OCI-LY3 (cell line): Measurements from ENCODE around the gene LLPH.

Experiments used
- H2AFZ ChIP-seq: fragments of 200-600, 300-600 bp; shearing (Covaris generic); 2 replicates; pipeline ENCODE4 v1.6.0; 2014; ENCODE audit warnings: antibody characterized with exemption, low read depth, low read length
- H3K27ac ChIP-seq: fragments of 200-600, 300-600 bp; sonication (generic); 2 replicates; pipeline ENCODE4 v1.5.1; 2014; ENCODE audit warnings: mild to moderate bottlenecking, low read length, moderate library complexity, mixed read lengths
- H3K27me3 ChIP-seq: fragments of 200-600, 300-600 bp; sonication (generic); 2 replicates; pipeline ENCODE4 v1.6.1; 2014; ENCODE audit warnings: low read depth, low read length, mixed read lengths
- H3K36me3 ChIP-seq: fragments of 200-600, 300-600 bp; sonication (generic); replicated peaks from 2 replicates; pipeline ENCODE3; 2014; ENCODE audit warnings: low read depth, low read length, mixed read lengths
- H3K4me1 ChIP-seq: fragments of 300-600, 200-600 bp; sonication (generic); 2 replicates; pipeline ENCODE4 v1.6.1; 2014; ENCODE audit warnings: low read length, mixed read lengths
- H3K4me2 ChIP-seq: fragments of 200-600, 300-600 bp; sonication (generic); 2 replicates; pipeline ENCODE4 v1.6.1; 2014; ENCODE audit warnings: low read length, mixed read lengths
- H3K4me3 ChIP-seq: fragments of 300-600, 200-600 bp; sonication (generic); 2 replicates; pipeline ENCODE4 v1.5.1; 2014; ENCODE audit warnings: antibody characterized with exemption, mild to moderate bottlenecking, low read length, moderate library complexity
- H3K79me2 ChIP-seq: fragments of 300-600, 200-600 bp; shearing (Covaris generic); 2 replicates; pipeline ENCODE4 v1.6.1; 2014; ENCODE audit warnings: mild to moderate bottlenecking, low read length, mixed read lengths
- H3K9ac ChIP-seq: fragments of 300-600, 200-600 bp; shearing (Covaris generic); 2 replicates; pipeline ENCODE4 v1.6.0; 2014; ENCODE audit warnings: mild to moderate bottlenecking, low read length, moderate library complexity
- H3K9me3 ChIP-seq: fragments of 200-600, 300-600 bp; shearing (Covaris generic); 2 replicates; pipeline ENCODE4 v1.6.1; 2014; ENCODE audit warnings: low read length, mixed read lengths; ENCODE audit not compliant: insufficient read depth
- H4K20me1 ChIP-seq: fragments of 200-600, 300-600 bp; sonication (generic); 2 replicates; pipeline ENCODE4 v1.6.1; 2016; ENCODE audit warnings: low read length, mixed read lengths; ENCODE audit not compliant: insufficient read depth
- EZH2phosphoT487 ChIP-seq: fragments of 200-600 bp; shearing (Covaris generic); IDR thresholded peaks from 2 replicates; pipeline ENCODE4 v1.6.1; 2018; ENCODE audit warnings: antibody characterized with exemption, mixed run types, low read depth
- TF ChIP-seq, protein P1 (sequence below): fragments of 200-600, 300-600 bp; sonication (generic); IDR thresholded peaks from 2 replicates; pipeline ENCODE4 v1.5.1; 2014; ENCODE audit warnings: antibody characterized with exemption, low read length, low read depth

The LLPH gene

DNA sequence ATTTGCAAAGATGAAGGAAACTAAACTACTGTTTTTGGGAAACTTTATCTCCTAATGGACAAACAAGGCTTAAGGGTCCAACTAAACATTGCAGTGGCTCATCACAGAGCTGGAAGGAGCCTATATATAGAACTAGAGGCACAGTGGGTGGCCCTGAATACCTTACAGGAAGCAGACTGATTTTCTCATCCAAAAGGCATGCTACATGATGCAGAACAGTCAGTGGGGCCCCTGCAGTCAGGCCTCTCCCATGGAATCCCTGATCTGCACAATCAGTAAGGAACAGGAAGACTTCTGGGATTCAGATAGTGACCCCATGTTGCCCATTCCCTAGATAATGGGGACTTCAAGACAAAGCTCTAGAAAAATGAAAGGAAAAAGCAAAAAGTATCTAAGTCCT is 1.9 kb upstream of the LLPH start:
- no peaks in the 10 kb centered on the region for H3K27me3 ChIP-seq
- H3K4me3 ChIP-seq = no peak overlapping the region
- peaks cover 28% of the 10 kb centered on the region for H3K36me3 ChIP-seq
- H4K20me1 ChIP-seq = no peaks in the 10 kb centered on the region
- no peaks in the 10 kb centered on the region for H3K9me3 ChIP-seq
- H3K4me2 ChIP-seq = peak overlapping the region; percentile 69
- peaks cover 15% of the 10 kb centered on the region for H3K4me1 ChIP-seq
- no peak overlapping the region for H2AFZ ChIP-seq
- peaks cover 48% of the 10 kb centered on the region for H3K79me2 ChIP-seq
- no peak overlapping the region for H3K27ac ChIP-seq
- no peak overlapping the region for H3K9ac ChIP-seq
- TF ChIP-seq EZH2phosphoT487 = no peak
- TF ChIP-seq, protein P1, sequence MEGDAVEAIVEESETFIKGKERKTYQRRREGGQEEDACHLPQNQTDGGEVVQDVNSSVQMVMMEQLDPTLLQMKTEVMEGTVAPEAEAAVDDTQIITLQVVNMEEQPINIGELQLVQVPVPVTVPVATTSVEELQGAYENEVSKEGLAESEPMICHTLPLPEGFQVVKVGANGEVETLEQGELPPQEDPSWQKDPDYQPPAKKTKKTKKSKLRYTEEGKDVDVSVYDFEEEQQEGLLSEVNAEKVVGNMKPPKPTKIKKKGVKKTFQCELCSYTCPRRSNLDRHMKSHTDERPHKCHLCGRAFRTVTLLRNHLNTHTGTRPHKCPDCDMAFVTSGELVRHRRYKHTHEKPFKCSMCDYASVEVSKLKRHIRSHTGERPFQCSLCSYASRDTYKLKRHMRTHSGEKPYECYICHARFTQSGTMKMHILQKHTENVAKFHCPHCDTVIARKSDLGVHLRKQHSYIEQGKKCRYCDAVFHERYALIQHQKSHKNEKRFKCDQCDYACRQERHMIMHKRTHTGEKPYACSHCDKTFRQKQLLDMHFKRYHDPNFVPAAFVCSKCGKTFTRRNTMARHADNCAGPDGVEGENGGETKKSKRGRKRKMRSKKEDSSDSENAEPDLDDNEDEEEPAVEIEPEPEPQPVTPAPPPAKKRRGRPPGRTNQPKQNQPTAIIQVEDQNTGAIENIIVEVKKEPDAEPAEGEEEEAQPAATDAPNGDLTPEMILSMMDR = no peak

DNA sequence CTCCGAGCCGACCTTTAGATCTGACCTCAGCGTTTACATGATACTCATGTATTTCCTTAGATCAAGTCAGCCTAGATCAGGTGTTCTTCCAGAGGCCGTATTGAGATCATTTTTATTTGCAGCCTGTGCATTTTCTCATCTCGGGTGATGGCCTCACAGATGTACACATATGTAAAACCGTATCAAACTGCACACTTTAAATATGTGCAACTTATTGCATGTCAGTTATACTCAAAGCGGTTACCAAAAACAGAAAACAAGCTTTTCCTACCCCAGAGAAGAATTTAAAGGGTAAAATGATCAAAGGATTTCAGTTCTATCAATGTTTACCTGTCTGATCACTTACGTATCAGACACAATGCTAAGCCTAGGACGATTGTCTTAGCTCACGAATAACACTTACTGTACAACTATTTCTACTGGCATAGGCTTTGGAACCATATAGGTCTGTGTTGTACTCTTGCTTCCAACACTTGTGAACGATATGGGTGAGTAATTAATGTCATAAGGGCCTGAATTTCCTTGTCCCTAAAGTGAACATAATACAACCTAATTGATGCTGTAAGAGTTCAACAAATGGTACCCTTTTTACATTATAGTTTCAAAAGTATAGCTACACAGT is 628 bp upstream of the LLPH start:
- H4K20me1 ChIP-seq = no peaks in the 10 kb centered on the region
- no peaks in the 10 kb centered on the region for H3K9me3 ChIP-seq
- peaks cover 15% of the 10 kb centered on the region for H3K4me1 ChIP-seq
- H3K79me2 ChIP-seq = peaks cover 57% of the 10 kb centered on the region
- peak overlapping the region; percentile 85 for H2AFZ ChIP-seq
- H3K27ac ChIP-seq = peak overlapping the region; percentile 63
- H3K9ac ChIP-seq = peak overlapping the region; percentile 88
- H3K4me2 ChIP-seq = peak overlapping the region; percentile 69
- H3K27me3 ChIP-seq = no peaks in the 10 kb centered on the region
- H3K4me3 ChIP-seq = peak overlapping the region; percentile 99
- TF ChIP-seq, protein P1 = no peak
- no peak for TF ChIP-seq EZH2phosphoT487
- H3K36me3 ChIP-seq = peaks cover 27% of the 10 kb centered on the region

DNA sequence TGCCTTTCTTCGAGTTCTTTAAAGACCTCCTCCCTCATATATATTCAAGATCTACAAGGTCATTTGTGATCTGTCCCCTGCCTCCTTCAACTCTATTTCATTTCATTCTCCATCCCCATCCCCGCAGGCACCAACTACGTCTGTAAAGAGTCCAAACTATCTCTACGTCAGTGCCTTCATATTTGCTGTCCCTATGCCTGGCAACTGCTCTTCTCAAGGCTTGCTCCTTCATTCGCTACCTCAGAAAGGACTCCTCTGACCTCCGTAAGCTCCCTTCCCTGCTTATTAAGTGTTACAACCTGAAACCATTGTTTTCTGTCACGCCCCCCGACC is 650 bp downstream of the LLPH start:
- Histone ChIP-seq H3K9ac (peak overlapping the region; percentile 88), H3K27ac (peak overlapping the region; percentile 27; the same call in 1 of the 2 replicates), H3K79me2 (peaks cover 65% of the 10 kb centered on the region), H4K20me1 (no peaks in the 10 kb centered on the region), H3K4me1 (peaks cover 15% of the 10 kb centered on the region), H3K27me3 (no peaks in the 10 kb centered on the region), H3K4me2 (peak overlapping the region; percentile 87), H3K4me3 (peak overlapping the region; percentile 99), H3K9me3 (no peaks in the 10 kb centered on the region), H3K36me3 (peaks cover 35% of the 10 kb centered on the region), H2AFZ (no peak overlapping the region; the same call in 1 of the 2 replicates)
- no peak for TF ChIP-seq EZH2phosphoT487
- TF ChIP-seq, protein P1 = no peak

DNA sequence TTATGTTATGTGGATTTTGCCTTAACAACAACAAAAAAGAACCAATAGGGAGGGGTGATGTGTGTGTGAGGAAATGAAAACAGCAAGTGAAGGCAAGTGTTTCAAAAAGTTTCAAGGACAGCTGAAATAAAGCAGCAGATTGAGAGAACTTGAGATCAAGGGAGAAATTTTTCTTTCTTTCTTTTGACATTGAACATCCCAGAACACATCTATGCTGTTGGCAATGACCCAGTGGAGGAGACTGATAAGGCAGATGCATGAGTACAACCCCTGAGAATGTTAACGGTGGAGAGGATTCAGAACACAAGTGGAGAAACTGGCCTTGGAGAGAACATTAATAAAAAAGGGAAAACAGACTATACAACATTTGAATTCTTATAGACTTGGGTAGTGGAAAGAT is 2.9 kb downstream of the LLPH start:
- no peak for TF ChIP-seq EZH2phosphoT487
- TF ChIP-seq, protein P1 = no peak
- no peak overlapping the region for H3K4me3 ChIP-seq
- H3K27ac ChIP-seq = no peak overlapping the region
- no peak overlapping the region for H3K4me2 ChIP-seq
- H3K9ac ChIP-seq = no peak overlapping the region
- H3K4me1 ChIP-seq = peaks cover 15% of the 10 kb centered on the region
- no peaks in the 10 kb centered on the region; the same call in 1 of the 2 replicates for H4K20me1 ChIP-seq
- peaks cover 72% of the 10 kb centered on the region for H3K79me2 ChIP-seq
- no peaks in the 10 kb centered on the region for H3K9me3 ChIP-seq
- H3K36me3 ChIP-seq = peaks cover 47% of the 10 kb centered on the region
- H2AFZ ChIP-seq = no peak overlapping the region
- H3K27me3 ChIP-seq = no peaks in the 10 kb centered on the region
